GOT3 (cell line): ENCODE data around the gene SLC36A4.
"Not testable (repeated sequence)": the region's sequence is repeated elsewhere in the genome, so short reads cannot be mapped to it uniquely, and the experiment has no call there.

Experiments used
- DNase-seq: peaks from one replicate; lab custom pipeline; 2025; ENCODE audit warnings: mixed read lengths; lab: John Stamatoyannopoulos, UW

SLC36A4 gene

GRCh38 chr11:93193731-93194130, 4.1 kb downstream of the SLC36A4 start:
- DNase-seq = no peak

- DNase-seq = no peak
Measured at GRCh38 chr11:93192163-93192562, 5.6 kb downstream of the SLC36A4 start.

- DNase-seq = no peak
Measured at GRCh38 chr11:93189462-93189861, 8.3 kb downstream of the SLC36A4 start.

GRCh38 chr11:93188726-93189125, 9.1 kb downstream of the SLC36A4 start:
- no peak for DNase-seq

- DNase-seq = no peak
Measured at GRCh38 chr11:93187290-93187689, 10.5 kb downstream of the SLC36A4 start.

- not testable (repeated sequence) for DNase-seq
Measured at GRCh38 chr11:93177891-93178290, 19.9 kb downstream of the SLC36A4 start.

- DNase-seq = no peak
Measured at GRCh38 chr11:93169950-93170561, 27.7 kb downstream of the SLC36A4 start.

GRCh38 chr11:93169143-93169542, 28.6 kb downstream of the SLC36A4 start:
- DNase-seq = no peak

- DNase-seq = no peak
Measured at GRCh38 chr11:93166862-93167261, 30.9 kb downstream of the SLC36A4 start.

- DNase-seq = no peak
Measured at GRCh38 chr11:93166194-93166593, 31.6 kb downstream of the SLC36A4 start.

GRCh38 chr11:93160808-93161207, 37.0 kb downstream of the SLC36A4 start:
- no peak for DNase-seq

GRCh38 chr11:93160156-93160555, 37.6 kb downstream of the SLC36A4 start:
- DNase-seq = no peak

GRCh38 chr11:93159721-93160120, 38.1 kb downstream of the SLC36A4 start:
- no peak for DNase-seq

GRCh38 chr11:93155738-93156137, 42.1 kb downstream of the SLC36A4 start:
- DNase-seq = no peak

- DNase-seq = no peak
Measured at GRCh38 chr11:93145390-93145915, 52.3 kb downstream of the SLC36A4 start.

- DNase-seq = no peak
Measured at GRCh38 chr11:93143800-93144199, 54.0 kb downstream of the SLC36A4 start.

- DNase-seq = no peak
Measured at GRCh38 chr11:93143186-93143585, 54.6 kb downstream of the SLC36A4 start.

GRCh38 chr11:93133488-93134109, 64.2 kb downstream of the SLC36A4 start:
- no peak for DNase-seq

GRCh38 chr11:93132836-93133235, 65.0 kb downstream of the SLC36A4 start:
- DNase-seq = no peak

GRCh38 chr11:93131709-93132108, 66.1 kb downstream of the SLC36A4 start:
- DNase-seq = no peak

GRCh38 chr11:93128574-93128973, 69.2 kb downstream of the SLC36A4 start:
- DNase-seq = no peak

- no peak for DNase-seq
Measured at GRCh38 chr11:93123351-93123898, 74.4 kb downstream of the SLC36A4 start.

- no peak for DNase-seq
Measured at GRCh38 chr11:93122535-93123235, 75.1 kb downstream of the SLC36A4 start.
